PFSK-1 (cell line): ENCODE data around the gene PHKA2.

Experiments
- POLR2AphosphoS5 ChIP-seq: IDR thresholded peaks from 2 replicates; pipeline ENCODE4 v1.6.1; 2012; ENCODE audit warnings: low read depth, mild to moderate bottlenecking, control low read depth, low read length, moderate library complexity
- TF ChIP-seq, protein P1 (sequence below), 2 experiments: IDR thresholded peaks; 2 replicates each; pipeline versions ENCODE4 v1.6.1 to v1.8.0; 2011 to 2012; ENCODE audit warnings: low read depth in 2 of 2, low read length in 2 of 2, control low read depth in 1 of 2, inconsistent platforms in 1 of 2, mild to moderate bottlenecking in 1 of 2, moderate library complexity in 1 of 2; ENCODE audit not compliant: insufficient read depth in 1 of 2

DNA sequence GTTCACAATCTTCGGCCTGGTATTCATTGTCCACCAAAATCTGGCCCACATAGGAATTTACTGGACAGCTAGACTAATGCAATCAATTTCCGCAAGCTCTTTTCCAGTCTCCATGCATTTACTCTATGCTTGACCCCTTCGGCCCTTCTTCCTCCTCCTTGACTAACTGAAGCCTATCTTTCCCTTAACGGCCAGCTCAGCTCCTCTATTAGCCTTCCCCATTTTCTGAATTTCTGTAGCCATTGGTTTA lies 1.2 kb upstream of the PHKA2 start:
- no peak for TF ChIP-seq POLR2AphosphoS5
- TF ChIP-seq, protein P1, sequence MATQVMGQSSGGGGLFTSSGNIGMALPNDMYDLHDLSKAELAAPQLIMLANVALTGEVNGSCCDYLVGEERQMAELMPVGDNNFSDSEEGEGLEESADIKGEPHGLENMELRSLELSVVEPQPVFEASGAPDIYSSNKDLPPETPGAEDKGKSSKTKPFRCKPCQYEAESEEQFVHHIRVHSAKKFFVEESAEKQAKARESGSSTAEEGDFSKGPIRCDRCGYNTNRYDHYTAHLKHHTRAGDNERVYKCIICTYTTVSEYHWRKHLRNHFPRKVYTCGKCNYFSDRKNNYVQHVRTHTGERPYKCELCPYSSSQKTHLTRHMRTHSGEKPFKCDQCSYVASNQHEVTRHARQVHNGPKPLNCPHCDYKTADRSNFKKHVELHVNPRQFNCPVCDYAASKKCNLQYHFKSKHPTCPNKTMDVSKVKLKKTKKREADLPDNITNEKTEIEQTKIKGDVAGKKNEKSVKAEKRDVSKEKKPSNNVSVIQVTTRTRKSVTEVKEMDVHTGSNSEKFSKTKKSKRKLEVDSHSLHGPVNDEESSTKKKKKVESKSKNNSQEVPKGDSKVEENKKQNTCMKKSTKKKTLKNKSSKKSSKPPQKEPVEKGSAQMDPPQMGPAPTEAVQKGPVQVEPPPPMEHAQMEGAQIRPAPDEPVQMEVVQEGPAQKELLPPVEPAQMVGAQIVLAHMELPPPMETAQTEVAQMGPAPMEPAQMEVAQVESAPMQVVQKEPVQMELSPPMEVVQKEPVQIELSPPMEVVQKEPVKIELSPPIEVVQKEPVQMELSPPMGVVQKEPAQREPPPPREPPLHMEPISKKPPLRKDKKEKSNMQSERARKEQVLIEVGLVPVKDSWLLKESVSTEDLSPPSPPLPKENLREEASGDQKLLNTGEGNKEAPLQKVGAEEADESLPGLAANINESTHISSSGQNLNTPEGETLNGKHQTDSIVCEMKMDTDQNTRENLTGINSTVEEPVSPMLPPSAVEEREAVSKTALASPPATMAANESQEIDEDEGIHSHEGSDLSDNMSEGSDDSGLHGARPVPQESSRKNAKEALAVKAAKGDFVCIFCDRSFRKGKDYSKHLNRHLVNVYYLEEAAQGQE (IDR thresholded peaks at IDR 0.05; ENCODE audit: insufficient read depth in 1 of 2, low read depth in 2 of 2, low read length in 2 of 2), result no peak
